SH-SY5Y (cell line): ENCODE measurements around the gene ZNRF3.

Experiments
- GATA2 ChIP-seq: IDR thresholded peaks from 2 replicates; pipeline ENCODE4 v1.6.1; 2011; ENCODE audit warnings: mild to moderate bottlenecking, low read depth, low read length
- GATA3 ChIP-seq: IDR thresholded peaks from 2 replicates; pipeline ENCODE4 v1.6.1; 2011; ENCODE audit warnings: low read depth, mild to moderate bottlenecking, low read length, moderate library complexity

DNA sequence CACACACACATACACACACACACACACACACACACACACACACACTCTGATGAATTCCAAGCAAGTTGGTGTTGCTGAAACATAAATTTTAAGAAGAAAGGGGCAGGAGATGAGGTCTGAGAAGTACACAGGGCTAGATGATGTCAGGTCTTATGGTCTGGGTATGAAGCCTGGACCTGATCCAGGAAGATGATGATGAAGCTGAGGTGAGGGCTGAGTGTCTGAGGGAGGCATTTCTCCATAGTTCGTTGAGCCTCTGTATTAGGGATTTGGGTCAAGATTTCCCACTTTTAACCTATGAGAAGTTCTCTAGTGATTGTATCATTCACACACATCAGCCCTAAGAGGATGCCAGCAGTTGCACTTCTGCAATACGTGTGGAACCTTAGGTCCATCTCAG lies 222.1 kb downstream of the ZNRF3 start:
- no peak for TF ChIP-seq GATA3
- no peak for TF ChIP-seq GATA2
